ENCODE measurements around the gene ADAMTS16. TPM values are rescaled to one million over a fixed set of nuclear protein-coding genes. Genes with fewer than 3 reads are reported as not detected.

Gene ADAMTS16
- total and polyA plus RNA-seq, 9 donors = 7.4 to 32.7 (median 13.6) TPM

- intact Hi-C loops (cut with DNase I) = no loop called here
- 62 to 68% (median 62%) methylated on average over 9 of the region's 9 CpGs for WGBS, 3 donors
- H3K36me3 ChIP-seq = no peaks in the 10 kb centered on the region
- no peak overlapping the region for H3K4me3 ChIP-seq
- DNase-seq = no peak
- no peak overlapping the region for H3K27ac ChIP-seq
- H3K9me3 ChIP-seq = no peaks in the 10 kb centered on the region
- TF ChIP-seq POLR2A (IDR thresholded peaks at IDR 0.05) (no peak), EP300 (IDR thresholded peaks at IDR 0.05) (no peak)
- TF ChIP-seq, protein P1, sequence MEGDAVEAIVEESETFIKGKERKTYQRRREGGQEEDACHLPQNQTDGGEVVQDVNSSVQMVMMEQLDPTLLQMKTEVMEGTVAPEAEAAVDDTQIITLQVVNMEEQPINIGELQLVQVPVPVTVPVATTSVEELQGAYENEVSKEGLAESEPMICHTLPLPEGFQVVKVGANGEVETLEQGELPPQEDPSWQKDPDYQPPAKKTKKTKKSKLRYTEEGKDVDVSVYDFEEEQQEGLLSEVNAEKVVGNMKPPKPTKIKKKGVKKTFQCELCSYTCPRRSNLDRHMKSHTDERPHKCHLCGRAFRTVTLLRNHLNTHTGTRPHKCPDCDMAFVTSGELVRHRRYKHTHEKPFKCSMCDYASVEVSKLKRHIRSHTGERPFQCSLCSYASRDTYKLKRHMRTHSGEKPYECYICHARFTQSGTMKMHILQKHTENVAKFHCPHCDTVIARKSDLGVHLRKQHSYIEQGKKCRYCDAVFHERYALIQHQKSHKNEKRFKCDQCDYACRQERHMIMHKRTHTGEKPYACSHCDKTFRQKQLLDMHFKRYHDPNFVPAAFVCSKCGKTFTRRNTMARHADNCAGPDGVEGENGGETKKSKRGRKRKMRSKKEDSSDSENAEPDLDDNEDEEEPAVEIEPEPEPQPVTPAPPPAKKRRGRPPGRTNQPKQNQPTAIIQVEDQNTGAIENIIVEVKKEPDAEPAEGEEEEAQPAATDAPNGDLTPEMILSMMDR (IDR thresholded peaks at IDR 0.05) = no peak
- no peaks in the 10 kb centered on the region for H3K4me1 ChIP-seq (ENCODE audit: insufficient read depth)
- H3K27me3 ChIP-seq = no peaks in the 10 kb centered on the region
Observed at GRCh38 chr5:5297432-5298067, 157.4 kb downstream of the ADAMTS16 start.

DNA sequence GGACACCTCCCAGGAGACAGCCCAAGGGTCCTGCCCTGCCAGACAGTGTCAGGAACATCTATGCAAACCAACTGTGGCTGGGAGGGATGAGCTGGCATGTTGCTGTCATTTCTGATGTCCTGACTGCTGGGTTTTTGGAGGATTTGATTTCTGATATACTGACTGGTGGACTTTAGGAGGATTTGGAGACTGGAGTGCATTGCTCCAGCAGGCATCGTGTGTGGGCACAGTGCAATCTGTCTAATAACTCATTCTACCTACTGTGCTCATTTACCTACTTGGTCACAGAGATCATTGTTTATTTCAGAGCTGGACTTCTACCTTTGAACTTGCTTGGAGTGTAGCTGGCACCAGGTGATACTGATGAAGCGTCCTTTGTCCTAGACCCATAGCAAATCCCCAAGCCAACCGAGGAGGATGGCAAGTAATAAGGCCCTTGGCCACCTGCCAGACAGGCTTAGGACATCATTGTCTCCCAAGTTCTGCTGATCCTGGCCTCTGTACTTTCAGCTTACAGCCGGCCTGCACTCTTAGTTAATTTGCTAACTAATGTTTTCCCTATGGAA lies 158.0 kb downstream of the ADAMTS16 start:
- TF ChIP-seq POLR2A (IDR thresholded peaks at IDR 0.05) (no peak), EP300 (IDR thresholded peaks at IDR 0.05) (no peak)
- TF ChIP-seq, protein P1 (IDR thresholded peaks at IDR 0.05) = no peak

DNA sequence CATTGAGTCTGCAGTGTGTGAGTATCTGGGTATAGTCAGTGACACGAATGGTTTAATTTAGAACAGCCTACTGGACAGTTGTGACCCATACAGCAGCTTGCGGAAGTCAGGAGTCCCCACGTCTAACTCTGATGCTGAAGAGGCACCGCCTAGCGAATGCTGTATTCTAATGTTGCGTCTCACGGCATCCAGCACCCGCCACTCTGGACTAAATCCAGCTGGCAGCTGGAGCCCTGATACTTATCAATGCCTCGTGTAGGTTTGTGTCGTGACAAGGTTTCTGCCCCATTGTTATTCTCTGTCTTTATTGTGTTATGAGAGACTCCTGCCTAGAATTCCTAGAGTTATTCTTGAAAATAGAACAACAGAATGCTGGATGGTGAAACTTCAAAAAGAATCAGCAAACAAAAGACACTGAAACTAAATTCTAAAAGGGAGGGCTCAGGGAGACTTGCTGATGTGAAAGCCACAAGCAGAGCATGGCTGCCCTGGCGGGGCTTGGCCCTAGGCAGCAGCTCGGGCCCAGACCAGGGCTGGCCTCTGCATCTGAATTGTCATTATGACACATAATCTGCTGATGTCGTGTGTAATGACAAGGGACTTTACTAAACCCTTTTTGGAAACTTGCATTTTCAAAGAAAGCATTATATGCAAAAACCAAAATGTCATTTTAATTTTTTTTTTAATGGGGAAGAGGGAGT lies 158.9 kb downstream of the ADAMTS16 start:
- Histone ChIP-seq H3K27me3 (no peaks in the 10 kb centered on the region), H3K4me1 (ENCODE audit: insufficient read depth) (no peaks in the 10 kb centered on the region), H3K36me3 (no peaks in the 10 kb centered on the region), H3K27ac (no peak overlapping the region), H3K9me3 (no peaks in the 10 kb centered on the region), H3K4me3 (no peak overlapping the region)
- intact Hi-C loops (cut with DNase I) = no loop called here
- DNase-seq = no peak
- TF ChIP-seq, protein P1 (IDR thresholded peaks at IDR 0.05) = no peak
- no peak for TF ChIP-seq EP300 (IDR thresholded peaks at IDR 0.05)
- no peak for TF ChIP-seq POLR2A (IDR thresholded peaks at IDR 0.05)
- WGBS, 3 donors = 85 to 88% (median 86%) methylated on average over 13 of the region's 13 CpGs

More for the DNA sequence above, 158.0 kb downstream of the ADAMTS16 start:
- Histone ChIP-seq H3K36me3 (no peaks in the 10 kb centered on the region), H3K9me3 (no peaks in the 10 kb centered on the region), H3K4me1 (ENCODE audit: insufficient read depth) (no peaks in the 10 kb centered on the region), H3K27me3 (no peaks in the 10 kb centered on the region), H3K27ac (no peak overlapping the region), H3K4me3 (no peak overlapping the region)
- DNase-seq = no peak
- 70 to 83% (median 72%) methylated on average over 4 of the region's 4 CpGs for WGBS, 3 donors
- intact Hi-C loops (cut with DNase I) = no loop called here

DNA sequence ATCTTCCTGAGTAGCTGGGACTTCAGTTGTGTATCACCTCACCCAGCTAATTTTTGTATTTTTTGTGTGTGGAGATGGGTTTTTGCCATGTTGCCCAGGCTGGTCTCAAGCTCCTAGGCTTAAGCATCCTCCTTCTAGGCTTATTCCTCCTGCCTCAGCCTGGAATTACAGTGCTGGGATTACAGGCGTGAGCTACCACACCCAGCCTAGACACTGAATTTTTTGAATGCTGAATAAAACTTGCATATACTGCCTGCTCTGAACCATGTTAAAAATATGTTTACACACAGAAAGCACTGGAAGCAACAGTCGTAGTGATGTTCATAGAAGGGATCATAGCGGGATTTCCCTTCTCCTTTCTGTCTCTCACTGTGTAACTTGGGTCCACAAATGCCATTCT lies 161.0 kb downstream of the ADAMTS16 start:
- no peak for DNase-seq
- WGBS, 3 donors = 0 to 61% (median 52%) methylated on average over 3 of the region's 3 CpGs
- no peak overlapping the region for H3K4me3 ChIP-seq
- no peaks in the 10 kb centered on the region for H3K9me3 ChIP-seq
- TF ChIP-seq EP300 (IDR thresholded peaks at IDR 0.05) (no peak), POLR2A (IDR thresholded peaks at IDR 0.05) (no peak)
- TF ChIP-seq, protein P1 (IDR thresholded peaks at IDR 0.05) = no peak
- no peak overlapping the region for H3K27ac ChIP-seq
- H3K27me3 ChIP-seq = no peaks in the 10 kb centered on the region
- H3K4me1 ChIP-seq (ENCODE audit: insufficient read depth) = peaks cover 2% of the 10 kb centered on the region
- no peaks in the 10 kb centered on the region for H3K36me3 ChIP-seq
- intact Hi-C loops (cut with DNase I) = no loop called here

Data from ovary (tissue), 9 donors.